Measurements from ENCODE around the gene WIPI1.

DNA sequence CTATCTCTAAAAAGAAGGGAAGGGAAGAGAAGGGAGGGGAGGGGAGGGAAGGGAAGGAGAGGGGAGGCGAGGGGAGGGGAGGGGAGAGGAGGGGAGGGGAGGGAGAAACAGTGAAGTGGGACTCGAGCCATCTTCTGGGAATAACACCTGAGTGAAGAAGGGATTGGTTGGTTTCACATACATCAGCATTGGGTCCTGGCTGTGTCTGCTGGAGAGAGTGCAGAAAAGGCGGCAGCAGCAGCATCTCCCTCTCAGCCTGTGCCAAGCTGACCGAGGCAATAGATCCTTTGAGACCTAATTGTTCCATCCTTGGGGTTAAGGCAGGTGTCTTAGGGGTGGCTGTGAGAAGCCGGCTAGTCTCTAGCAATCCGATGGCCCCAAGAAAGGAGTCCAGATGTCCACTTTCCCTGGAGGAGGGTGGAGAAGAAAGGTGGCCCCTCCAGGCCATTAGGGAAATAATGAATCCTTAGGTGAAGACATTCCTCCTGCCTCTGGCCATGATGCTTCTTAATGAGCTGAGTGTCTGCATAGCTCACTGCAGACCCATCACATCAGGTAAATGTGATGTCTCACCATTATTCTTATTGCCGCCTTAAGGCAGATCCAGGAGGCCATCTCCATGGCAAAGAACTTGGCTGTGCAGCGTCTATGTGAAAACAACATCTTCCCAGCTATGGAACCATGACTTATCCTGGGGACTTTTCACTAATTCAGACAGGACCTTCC is 71.6 kb downstream of the WIPI1 start:
- no peak for TF ChIP-seq RAD21 (conservative IDR thresholded peaks at IDR 0.05 in 1 of 2, IDR thresholded peaks at IDR 0.05 in 1 of 2)
- no peak for TF ChIP-seq EP300 (IDR thresholded peaks at IDR 0.05)
- no peak for TF ChIP-seq POLR2A (IDR thresholded peaks at IDR 0.05; ENCODE audit: low read length)
- TF ChIP-seq, protein P1, sequence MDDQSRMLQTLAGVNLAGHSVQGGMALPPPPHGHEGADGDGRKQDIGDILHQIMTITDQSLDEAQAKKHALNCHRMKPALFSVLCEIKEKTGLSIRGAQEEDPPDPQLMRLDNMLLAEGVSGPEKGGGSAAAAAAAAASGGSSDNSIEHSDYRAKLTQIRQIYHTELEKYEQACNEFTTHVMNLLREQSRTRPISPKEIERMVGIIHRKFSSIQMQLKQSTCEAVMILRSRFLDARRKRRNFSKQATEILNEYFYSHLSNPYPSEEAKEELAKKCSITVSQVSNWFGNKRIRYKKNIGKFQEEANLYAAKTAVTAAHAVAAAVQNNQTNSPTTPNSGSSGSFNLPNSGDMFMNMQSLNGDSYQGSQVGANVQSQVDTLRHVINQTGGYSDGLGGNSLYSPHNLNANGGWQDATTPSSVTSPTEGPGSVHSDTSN (IDR thresholded peaks at IDR 0.05), result no peak
- TF ChIP-seq, protein P2, sequence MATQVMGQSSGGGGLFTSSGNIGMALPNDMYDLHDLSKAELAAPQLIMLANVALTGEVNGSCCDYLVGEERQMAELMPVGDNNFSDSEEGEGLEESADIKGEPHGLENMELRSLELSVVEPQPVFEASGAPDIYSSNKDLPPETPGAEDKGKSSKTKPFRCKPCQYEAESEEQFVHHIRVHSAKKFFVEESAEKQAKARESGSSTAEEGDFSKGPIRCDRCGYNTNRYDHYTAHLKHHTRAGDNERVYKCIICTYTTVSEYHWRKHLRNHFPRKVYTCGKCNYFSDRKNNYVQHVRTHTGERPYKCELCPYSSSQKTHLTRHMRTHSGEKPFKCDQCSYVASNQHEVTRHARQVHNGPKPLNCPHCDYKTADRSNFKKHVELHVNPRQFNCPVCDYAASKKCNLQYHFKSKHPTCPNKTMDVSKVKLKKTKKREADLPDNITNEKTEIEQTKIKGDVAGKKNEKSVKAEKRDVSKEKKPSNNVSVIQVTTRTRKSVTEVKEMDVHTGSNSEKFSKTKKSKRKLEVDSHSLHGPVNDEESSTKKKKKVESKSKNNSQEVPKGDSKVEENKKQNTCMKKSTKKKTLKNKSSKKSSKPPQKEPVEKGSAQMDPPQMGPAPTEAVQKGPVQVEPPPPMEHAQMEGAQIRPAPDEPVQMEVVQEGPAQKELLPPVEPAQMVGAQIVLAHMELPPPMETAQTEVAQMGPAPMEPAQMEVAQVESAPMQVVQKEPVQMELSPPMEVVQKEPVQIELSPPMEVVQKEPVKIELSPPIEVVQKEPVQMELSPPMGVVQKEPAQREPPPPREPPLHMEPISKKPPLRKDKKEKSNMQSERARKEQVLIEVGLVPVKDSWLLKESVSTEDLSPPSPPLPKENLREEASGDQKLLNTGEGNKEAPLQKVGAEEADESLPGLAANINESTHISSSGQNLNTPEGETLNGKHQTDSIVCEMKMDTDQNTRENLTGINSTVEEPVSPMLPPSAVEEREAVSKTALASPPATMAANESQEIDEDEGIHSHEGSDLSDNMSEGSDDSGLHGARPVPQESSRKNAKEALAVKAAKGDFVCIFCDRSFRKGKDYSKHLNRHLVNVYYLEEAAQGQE (IDR thresholded peaks at IDR 0.05), result no peak
- TF ChIP-seq, protein P3, sequence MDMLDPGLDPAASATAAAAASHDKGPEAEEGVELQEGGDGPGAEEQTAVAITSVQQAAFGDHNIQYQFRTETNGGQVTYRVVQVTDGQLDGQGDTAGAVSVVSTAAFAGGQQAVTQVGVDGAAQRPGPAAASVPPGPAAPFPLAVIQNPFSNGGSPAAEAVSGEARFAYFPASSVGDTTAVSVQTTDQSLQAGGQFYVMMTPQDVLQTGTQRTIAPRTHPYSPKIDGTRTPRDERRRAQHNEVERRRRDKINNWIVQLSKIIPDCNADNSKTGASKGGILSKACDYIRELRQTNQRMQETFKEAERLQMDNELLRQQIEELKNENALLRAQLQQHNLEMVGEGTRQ (IDR thresholded peaks at IDR 0.05), result no peak
- TF ChIP-seq, protein P4, sequence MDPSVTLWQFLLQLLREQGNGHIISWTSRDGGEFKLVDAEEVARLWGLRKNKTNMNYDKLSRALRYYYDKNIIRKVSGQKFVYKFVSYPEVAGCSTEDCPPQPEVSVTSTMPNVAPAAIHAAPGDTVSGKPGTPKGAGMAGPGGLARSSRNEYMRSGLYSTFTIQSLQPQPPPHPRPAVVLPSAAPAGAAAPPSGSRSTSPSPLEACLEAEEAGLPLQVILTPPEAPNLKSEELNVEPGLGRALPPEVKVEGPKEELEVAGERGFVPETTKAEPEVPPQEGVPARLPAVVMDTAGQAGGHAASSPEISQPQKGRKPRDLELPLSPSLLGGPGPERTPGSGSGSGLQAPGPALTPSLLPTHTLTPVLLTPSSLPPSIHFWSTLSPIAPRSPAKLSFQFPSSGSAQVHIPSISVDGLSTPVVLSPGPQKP (IDR thresholded peaks at IDR 0.05; ENCODE audit: low read depth, low read length), result no peak
- TF ChIP-seq ZFP36 (IDR thresholded peaks at IDR 0.05; ENCODE audit: borderline replicate concordance, partially characterized antibody), result no peak
- TF ChIP-seq KDM1A (IDR thresholded peaks at IDR 0.05; ENCODE audit: low read depth), result no peak
- TF ChIP-seq, protein P5, sequence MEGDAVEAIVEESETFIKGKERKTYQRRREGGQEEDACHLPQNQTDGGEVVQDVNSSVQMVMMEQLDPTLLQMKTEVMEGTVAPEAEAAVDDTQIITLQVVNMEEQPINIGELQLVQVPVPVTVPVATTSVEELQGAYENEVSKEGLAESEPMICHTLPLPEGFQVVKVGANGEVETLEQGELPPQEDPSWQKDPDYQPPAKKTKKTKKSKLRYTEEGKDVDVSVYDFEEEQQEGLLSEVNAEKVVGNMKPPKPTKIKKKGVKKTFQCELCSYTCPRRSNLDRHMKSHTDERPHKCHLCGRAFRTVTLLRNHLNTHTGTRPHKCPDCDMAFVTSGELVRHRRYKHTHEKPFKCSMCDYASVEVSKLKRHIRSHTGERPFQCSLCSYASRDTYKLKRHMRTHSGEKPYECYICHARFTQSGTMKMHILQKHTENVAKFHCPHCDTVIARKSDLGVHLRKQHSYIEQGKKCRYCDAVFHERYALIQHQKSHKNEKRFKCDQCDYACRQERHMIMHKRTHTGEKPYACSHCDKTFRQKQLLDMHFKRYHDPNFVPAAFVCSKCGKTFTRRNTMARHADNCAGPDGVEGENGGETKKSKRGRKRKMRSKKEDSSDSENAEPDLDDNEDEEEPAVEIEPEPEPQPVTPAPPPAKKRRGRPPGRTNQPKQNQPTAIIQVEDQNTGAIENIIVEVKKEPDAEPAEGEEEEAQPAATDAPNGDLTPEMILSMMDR (IDR thresholded peaks at IDR 0.05), result no peak
- TF ChIP-seq, protein P6, sequence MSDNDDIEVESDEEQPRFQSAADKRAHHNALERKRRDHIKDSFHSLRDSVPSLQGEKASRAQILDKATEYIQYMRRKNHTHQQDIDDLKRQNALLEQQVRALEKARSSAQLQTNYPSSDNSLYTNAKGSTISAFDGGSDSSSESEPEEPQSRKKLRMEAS (IDR thresholded peaks at IDR 0.05), result no peak
- no peak for TF ChIP-seq RNF2 (IDR thresholded peaks at IDR 0.05; ENCODE audit: borderline replicate concordance, low read depth)
